ENCODE data around the gene CENPS.
"Not testable (repeated sequence)": the region's sequence is repeated elsewhere in the genome, so short reads cannot be mapped to it uniquely, and the experiment has no call there.

The CENPS gene

DNA sequence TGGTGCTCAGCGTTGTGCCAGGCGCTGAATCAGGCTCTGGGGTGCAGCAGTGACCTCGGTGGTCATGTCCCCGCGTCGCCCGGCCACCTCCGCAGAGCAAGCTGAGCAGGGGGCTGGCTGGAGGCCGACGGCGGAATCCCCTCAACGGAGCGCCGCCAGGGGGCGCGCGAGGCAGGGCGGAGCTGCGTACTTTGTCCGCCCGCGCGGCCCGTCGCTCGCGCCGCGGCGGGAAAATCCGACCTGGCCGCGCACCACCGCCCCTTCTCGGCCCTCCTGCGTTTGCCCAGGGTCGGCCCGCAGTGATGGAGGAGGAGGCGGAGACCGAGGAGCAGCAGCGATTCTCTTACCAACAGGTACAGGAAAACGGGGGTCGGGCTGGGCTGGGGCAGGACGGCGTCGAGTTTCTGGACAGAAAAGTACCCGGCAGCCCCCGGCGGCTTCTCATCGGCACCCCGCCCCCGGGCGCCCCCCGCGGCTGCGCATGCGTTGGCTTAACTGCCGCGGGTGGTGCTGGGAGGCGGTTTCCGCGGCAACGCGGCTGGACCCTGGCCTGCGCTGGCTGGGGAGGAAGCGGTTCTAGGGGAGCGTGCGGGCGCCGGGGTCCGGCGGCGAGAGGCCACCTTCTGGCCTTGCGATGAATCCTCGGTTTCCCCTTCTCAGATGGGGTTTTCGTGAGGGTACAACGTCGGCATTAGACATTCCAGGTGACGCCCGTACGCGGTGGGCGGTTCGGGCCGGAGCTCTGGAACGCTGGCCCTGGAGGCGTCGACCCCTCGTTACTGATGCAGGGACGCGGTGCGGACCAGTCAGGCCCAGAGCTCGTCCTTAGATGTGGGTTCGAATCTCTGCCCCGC, at the start of gene CENPS:
Gene CENPS, plus strand, starts transcription at position 218 of the 854 bp plus-strand sequence. Its CDS starts 85 bp downstream, at position 303.
- DNase-seq, result peak; percentile 93

GRCh38 chr1:10380594-10381275, 49.5 kb upstream of the CENPS start:
- no peak for DNase-seq

DNA sequence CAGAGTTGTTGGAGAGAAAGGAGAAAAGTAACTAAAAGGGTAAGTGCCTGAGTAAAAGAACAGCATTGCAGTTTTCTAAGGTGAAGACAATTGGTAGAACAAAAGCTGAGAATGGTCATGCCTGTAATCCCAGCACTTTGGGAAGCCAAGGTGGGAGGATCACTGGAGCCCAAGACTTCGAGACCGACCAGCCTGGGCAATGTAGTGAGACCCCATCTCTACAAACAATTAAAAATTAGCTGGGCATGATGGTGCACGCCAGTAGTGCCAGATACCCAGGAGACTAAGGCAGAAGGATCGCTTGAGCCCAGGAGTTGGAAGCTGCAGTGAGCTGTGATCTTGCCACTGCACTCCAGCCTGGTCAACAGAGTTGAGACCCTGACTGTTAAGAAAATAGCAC, 46.6 kb upstream of the CENPS start:
- no peak for DNase-seq

- DNase-seq, result no peak
These were observed 46.0 kb upstream of the CENPS start for GRCh38 chr1:10384219-10384618.

DNA sequence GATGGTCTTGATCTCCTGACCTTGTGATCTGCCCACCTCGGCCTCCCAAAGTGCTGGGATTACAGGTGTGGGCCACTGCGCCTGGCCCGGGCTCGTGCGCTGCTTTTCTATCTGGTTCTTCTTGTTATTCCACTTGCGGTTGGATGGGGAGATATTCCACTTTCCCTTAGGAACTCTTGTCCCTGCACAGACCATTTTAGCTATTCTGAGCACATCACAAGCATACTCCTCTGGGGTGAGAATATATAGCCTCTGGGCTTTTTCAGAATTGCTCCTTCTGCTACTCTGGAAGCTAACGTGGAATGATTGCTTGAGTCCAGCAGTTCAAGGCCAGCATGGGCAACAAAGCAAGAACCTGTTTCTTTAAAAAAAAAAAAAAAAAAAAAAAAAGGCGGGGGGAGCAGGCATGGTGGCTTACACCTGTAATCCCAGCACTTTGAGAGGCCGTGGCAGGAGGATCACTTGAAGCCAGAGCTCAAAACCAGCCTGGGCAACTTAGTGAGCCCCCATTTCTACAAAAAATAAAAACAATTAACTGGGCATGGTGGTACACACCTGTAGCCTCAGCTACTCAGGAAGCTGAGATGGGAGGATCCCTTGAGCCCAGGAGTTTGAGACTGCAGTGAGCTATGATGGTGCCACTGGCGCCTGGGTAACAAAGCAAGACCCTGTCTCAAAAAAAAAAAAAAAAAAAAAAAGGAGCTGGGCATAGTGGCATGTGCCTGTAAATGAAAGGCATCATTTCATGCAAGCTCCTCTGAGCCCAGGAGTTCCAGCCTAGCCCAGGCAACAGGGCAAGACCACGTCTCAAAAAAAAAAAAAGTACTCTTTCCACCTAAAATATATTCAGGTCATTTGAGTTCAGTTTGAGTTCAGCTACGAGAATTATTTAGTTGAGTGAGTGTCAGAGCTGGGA, 43.2 kb upstream of the CENPS start:
- no peak for DNase-seq

- DNase-seq, result no peak
These were observed 42.4 kb upstream of the CENPS start for GRCh38 chr1:10387677-10388386.

- no peak for DNase-seq
These were observed 41.9 kb upstream of the CENPS start for GRCh38 chr1:10388387-10388715.

DNA sequence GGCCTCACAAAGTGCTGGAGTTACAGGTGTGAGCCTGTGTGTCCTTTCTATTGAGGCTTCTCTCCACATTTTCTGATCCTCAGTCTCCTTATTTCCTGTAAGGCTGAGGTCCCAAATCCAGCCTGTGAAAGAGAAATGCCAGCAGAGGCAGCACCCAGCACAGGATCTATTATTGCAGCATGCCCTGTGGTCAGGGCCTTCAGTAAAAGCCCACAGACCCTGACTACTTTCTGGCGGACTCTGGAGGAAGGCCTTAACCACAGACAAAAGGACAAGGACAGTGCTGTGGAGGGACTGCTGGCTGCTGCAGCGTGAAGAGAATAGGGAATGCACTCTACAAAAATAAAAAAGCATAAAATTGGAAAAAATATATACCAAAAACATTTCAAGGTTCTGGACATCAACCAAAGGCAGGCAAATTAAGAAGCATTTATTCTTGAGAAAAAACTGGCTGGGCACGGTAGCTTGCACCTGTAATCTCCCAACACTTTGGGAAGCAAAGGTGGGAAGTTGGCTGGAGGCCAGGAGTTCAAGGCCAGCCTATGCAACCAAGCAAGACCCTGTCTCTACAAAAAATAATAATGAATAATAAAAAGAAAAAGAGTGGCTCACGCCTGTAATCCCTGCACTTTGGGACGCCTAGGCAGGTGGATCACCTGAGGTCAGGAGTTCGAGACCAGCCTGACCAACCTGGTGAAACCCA, 40.8 kb upstream of the CENPS start:
- DNase-seq, result no peak

GRCh38 chr1:10396870-10397269, 33.4 kb upstream of the CENPS start:
- no peak for DNase-seq

DNA sequence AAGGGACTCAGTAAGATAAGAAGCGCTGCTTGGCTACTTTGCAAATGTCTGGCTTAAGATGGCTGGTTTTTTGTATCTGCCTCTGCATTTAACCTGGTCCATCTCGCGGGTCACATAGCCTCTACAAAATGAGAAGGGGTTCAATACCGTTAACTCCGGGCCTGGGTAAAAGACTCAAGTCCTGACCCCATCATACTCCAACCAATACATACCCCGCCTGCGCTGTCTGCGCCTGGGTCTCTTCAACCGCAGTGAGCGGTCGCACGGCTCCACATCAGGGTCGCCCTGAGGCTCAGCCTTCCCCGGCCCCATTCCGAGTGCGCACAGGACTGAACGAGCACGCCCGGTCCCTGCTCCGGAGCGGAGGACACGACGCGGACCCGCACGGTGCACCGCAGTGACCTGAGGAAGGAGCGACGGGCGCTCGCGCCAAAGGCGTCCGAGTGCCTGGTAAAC, 31.9 kb upstream of the CENPS start:
- no peak for DNase-seq

DNA sequence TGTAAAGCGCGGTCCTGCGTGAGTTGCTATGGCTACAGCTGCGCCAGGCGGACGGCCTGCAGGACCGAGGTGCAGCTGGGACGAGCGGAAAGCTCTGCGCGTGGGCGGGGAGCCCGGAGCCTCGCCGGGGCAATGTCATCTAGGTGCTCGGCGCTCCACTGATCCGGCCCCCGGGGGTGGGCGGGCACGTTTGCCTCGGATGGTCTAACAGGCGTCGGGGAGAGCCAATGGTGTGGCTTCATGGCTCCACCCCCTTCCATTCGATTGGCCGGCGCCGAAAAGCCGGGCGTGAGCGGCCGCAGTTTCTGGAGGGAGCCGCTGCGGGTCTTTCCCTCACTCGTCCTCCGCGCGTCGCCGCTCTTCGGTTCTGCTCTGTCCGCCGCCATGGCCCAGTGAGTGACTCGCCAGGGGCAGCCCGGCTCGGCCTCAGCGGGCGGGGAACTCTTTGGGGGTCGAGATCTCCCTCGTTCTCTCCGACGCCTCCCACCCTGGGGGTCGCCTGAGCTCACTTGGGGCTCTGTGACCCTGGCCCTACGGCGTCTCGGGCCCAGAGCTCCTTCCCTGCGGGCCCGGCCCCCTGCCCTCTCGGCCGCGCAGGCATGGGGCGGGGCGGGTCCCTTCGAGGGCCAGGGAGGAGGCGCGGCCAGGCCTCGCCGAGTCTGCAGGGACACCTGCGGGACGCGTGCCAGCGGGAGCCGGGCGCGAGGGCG, 31.3 kb upstream of the CENPS start, which contains the start of gene PGD:
Gene PGD, plus strand, starts transcription at position 331 of the 710 bp plus-strand sequence. Its CDS starts 54 bp downstream, at position 385.
- peak; percentile 96 for DNase-seq

- no peak for DNase-seq
These were observed 30.7 kb upstream of the CENPS start for GRCh38 chr1:10399444-10399941.

DNA sequence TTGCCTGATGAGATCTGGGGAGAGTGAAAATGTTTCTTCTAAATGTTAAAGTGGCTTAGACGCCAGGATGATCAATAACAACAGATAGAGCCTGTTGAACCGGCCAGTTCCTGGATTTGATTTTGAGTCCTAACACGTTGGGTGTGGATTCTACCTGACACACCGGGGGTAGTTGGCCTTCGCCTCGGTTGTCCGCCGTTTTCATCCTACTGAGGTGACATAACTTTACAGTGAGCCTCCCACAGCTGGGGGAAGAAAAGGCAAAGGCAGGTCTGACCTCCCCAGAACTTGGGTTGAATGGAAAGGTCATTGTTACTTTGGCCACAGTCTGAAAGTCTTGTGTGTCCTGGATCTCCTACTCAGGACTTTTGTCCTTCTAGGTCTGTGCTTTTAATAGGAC, 30.2 kb upstream of the CENPS start:
- no peak for DNase-seq

- no peak for DNase-seq
These were observed 29.0 kb upstream of the CENPS start for GRCh38 chr1:10401281-10401680.

- DNase-seq, result no peak
These were observed 27.4 kb upstream of the CENPS start for GRCh38 chr1:10402729-10403274.

GRCh38 chr1:10407201-10407600, 23.0 kb upstream of the CENPS start:
- DNase-seq, result no peak

GRCh38 chr1:10415211-10415930, 14.9 kb upstream of the CENPS start:
- DNase-seq, result no peak

DNA sequence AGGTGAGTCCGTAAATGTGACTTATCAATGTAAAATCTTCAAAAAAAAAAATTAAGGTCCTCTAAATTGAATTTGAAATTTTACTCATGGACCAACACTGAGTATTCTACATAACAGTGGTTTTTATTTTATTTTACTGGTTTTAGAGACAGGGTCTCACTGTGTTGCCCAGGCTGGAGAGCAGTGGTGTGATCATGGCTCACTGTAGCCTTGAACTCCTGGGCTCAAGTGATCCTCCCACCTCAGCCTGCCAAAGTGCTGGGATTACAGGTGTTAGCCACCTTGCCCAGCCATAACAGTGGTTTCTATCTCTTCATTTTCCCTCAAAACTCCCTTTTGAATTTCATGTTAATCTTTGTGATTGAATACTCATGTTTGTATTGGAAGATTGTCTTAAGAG, 14.3 kb upstream of the CENPS start:
- not testable (repeated sequence) for DNase-seq

DNA sequence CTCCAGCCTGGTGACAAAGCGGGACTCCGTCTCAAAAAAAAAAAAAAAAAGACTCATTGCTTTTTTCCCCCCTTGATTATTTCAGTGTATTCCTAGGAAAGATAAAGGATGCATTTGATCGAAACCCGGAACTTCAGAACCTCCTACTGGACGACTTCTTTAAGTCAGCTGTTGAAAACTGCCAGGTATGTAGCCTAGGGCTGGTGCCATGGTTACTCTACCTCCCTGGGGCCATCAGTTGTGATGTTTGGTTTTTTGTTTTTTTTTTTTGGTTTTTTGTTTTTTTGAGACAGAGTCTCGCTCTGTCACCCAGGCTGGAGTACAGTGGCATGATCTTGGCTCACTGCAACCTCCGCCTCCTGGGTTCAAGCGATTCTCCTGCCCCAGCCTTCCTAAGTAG, 11.5 kb upstream of the CENPS start:
- not testable (repeated sequence) for DNase-seq

DNA sequence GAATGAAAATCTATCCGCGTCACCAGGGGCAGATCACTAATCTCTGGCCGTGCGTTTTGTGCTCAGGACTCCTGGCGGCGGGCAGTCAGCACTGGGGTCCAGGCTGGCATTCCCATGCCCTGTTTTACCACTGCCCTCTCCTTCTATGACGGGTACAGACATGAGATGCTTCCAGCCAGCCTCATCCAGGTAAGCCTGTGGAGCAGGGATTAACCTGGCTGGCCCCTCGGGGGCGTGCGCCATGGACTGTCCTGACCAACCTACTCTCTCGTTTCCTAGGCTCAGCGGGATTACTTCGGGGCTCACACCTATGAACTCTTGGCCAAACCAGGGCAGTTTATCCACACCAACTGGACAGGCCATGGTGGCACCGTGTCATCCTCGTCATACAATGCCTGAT, 10.9 kb upstream of the CENPS start:
- DNase-seq, result no peak
